ENCODE data around the gene EYA2. TPM values are rescaled to one million over a fixed set of nuclear protein-coding genes. Genes with fewer than 3 reads are reported as not detected.

The EYA2 gene
- total RNA-seq, 6 experiments from 2014 or later: 0.14 to 0.51 (median 0.28) TPM; not detected in 1

DNA sequence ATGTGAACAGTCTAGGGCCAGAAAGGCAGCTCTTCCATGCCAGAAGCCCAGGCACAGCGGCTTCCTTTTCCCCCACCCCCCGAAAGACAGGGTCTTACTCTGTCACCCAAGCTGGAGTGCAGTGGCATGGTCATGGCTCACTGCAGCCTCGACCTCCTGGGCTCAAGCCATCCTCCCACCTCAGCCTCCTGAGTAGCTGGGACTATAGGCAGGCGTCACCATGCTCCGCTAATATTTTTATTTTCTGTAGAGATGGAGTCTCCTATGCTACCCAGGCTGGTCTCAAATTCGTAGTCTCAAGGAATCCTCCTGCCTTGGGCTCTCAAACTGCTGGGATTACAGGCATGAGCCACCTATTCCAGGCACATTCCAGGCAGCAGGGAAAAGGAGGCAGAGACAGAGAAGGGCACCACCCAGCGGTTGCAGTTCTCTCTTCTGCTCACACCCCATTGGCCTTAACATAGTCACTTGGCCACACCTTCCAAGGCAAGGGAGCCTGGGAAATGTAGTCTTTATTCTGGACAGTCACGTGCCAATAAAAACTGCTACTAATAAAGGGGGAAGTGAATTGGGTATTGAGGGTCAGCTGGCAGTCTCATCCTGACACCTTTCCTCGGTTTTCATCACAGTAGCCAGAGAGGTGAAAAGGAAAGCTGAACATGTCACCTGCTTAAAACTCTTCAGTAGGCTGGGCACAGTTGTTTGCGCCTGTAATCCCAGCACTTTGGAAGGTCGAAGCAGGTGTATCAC, 255.9 kb downstream of the EYA2 start:
- H3K27me3 Mint-ChIP-seq (ENCODE audit: insufficient read depth): peaks cover 18% of the 10 kb centered on the region
- no peaks in the 10 kb centered on the region for H3K9me3 Mint-ChIP-seq
- peak; percentile 84 for TF ChIP-seq CTCF (IDR thresholded peaks at IDR 0.05)
- no peak overlapping the region for H3K27ac Mint-ChIP-seq
- peaks cover 20% of the 10 kb centered on the region for H3K4me1 Mint-ChIP-seq (ENCODE audit: low read depth)
- no peaks in the 10 kb centered on the region; the same call in 1 of the 2 replicates for H3K36me3 Mint-ChIP-seq (ENCODE audit: low read depth)
- peak; percentile 69 for DNase-seq
- no peak overlapping the region for H3K4me3 Mint-ChIP-seq

DNA sequence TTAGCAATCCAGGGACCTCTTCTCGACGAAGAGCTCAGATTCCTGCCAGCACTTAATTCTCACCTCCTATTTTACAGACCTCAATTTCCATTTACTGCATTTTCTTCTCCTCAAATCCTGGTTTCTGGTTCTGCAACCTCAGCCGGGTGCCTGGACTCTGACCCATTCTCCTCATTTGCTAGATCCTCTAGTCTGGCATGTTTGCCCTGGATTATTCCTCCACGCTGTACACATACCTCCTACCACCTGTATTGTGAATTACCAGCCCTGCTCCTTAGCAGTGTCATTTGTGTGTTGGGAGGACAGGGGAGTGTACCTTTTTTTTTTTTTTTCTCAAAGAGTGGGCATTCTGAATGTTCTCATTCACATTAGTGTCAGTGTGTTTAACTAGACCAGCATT, 257.4 kb downstream of the EYA2 start:
- H3K4me1 Mint-ChIP-seq (ENCODE audit: low read depth): peaks cover 6% of the 10 kb centered on the region
- TF ChIP-seq CTCF (IDR thresholded peaks at IDR 0.05): no peak
- H3K27me3 Mint-ChIP-seq (ENCODE audit: insufficient read depth): peaks cover 24% of the 10 kb centered on the region
- no peaks in the 10 kb centered on the region; the same call in 1 of the 2 replicates for H3K36me3 Mint-ChIP-seq (ENCODE audit: low read depth)
- H3K27ac Mint-ChIP-seq: no peak overlapping the region
- no peak for DNase-seq
- H3K9me3 Mint-ChIP-seq: no peaks in the 10 kb centered on the region
- H3K4me3 Mint-ChIP-seq: no peak overlapping the region

DNA sequence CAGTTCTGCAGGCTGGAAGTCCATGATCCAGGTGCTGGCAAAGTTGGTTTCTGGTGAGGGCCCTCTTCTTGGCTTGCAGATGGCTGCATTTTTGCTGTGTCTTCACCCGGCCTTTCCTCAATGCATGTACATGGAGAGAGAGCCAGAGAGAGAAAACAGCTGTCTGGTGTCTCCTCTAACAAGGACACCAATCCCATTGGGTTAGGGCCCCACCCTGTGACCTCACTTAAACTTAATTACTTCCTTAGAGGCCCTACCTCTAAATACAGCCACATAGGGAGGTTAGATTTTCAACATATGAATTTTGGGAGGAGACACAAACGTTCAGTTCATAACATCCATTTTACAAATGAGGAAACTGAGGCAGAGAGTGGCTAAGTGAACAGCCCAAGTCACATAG, 259.4 kb downstream of the EYA2 start:
- no peak for TF ChIP-seq CTCF (IDR thresholded peaks at IDR 0.05)
- Mint-ChIP-seq H3K4me3 (no peak overlapping the region), H3K36me3 (ENCODE audit: low read depth) (no peaks in the 10 kb centered on the region; the same call in 1 of the 2 replicates), H3K9me3 (no peaks in the 10 kb centered on the region), H3K27me3 (ENCODE audit: insufficient read depth) (peaks cover 29% of the 10 kb centered on the region), H3K27ac (no peak overlapping the region), H3K4me1 (ENCODE audit: low read depth) (no peaks in the 10 kb centered on the region)
- no peak for DNase-seq

- Mint-ChIP-seq H3K9me3 (no peaks in the 10 kb centered on the region), H3K27ac (no peak overlapping the region), H3K4me3 (no peak overlapping the region), H3K36me3 (ENCODE audit: low read depth) (no peaks in the 10 kb centered on the region; the same call in 1 of the 2 replicates), H3K27me3 (ENCODE audit: insufficient read depth) (peaks cover 25% of the 10 kb centered on the region), H3K4me1 (ENCODE audit: low read depth) (no peaks in the 10 kb centered on the region)
- TF ChIP-seq CTCF (IDR thresholded peaks at IDR 0.05): no peak
- no peak for DNase-seq
These were observed 261.9 kb downstream of the EYA2 start for GRCh38 chr20:47156301-47157137.

- no peak overlapping the region for H3K27ac Mint-ChIP-seq
- peaks cover 30% of the 10 kb centered on the region for H3K27me3 Mint-ChIP-seq (ENCODE audit: insufficient read depth)
- TF ChIP-seq CTCF (IDR thresholded peaks at IDR 0.05): no peak
- DNase-seq: no peak
- no peaks in the 10 kb centered on the region for H3K36me3 Mint-ChIP-seq (ENCODE audit: low read depth)
- no peaks in the 10 kb centered on the region for H3K4me1 Mint-ChIP-seq (ENCODE audit: low read depth)
- no peaks in the 10 kb centered on the region for H3K9me3 Mint-ChIP-seq
- no peak overlapping the region for H3K4me3 Mint-ChIP-seq
These were observed 264.5 kb downstream of the EYA2 start for GRCh38 chr20:47159166-47159565.
